HepG2 (cell line): ENCODE results near the gene ST3GAL2. TPM values are rescaled to one million over a fixed set of nuclear protein-coding genes. Genes with fewer than 3 reads are reported as not detected.

ENCODE experiments used
- BCL6 ChIP-seq: IDR thresholded peaks from 2 replicates; pipeline ENCODE4 v1.6.1; 2016; ENCODE audit warnings: missing genetic modification reagents, missing compliant biosample characterization
- FOXA3 ChIP-seq: IDR thresholded peaks from 2 replicates; pipeline ENCODE4 v1.6.1; 2016; ENCODE audit warnings: missing genetic modification reagents, missing compliant biosample characterization
- FOXK1 ChIP-seq: sonication (generic); formaldehyde crosslinking; IDR thresholded peaks from 2 replicates; pipeline ENCODE4 v1.4.0; 2020; ENCODE audit warnings: low read depth, missing genetic modification reagents, borderline replicate concordance
- KDM1A ChIP-seq: IDR thresholded peaks from 2 replicates; pipeline ENCODE4 v1.6.1; 2016; ENCODE audit warnings: missing compliant biosample characterization
- MED13 ChIP-seq: sonication (generic); formaldehyde crosslinking; IDR thresholded peaks from 2 replicates; pipeline ENCODE4 v1.5.0; 2020; ENCODE audit warnings: missing genetic modification reagents
- NFE2L2 ChIP-seq: fragments of 150-350 bp; IDR thresholded peaks from 2 replicates; pipeline ENCODE4 v1.6.1; 2014; ENCODE audit warnings: low read length
- SIN3A ChIP-seq: IDR thresholded peaks from 2 replicates; pipeline ENCODE4 v1.6.1; 2011; ENCODE audit warnings: low read depth, mild to moderate bottlenecking, control low read depth, low read length, borderline replicate concordance
- SRSF9 ChIP-seq: fragments of 200-400 bp; formaldehyde crosslinking; IDR thresholded peaks from 2 replicates; pipeline ENCODE4 v1.6.1; 2018; ENCODE audit warnings: borderline replicate concordance, mild to moderate bottlenecking, low read depth, low read length; ENCODE audit not compliant: insufficient read depth, poor library complexity, severe bottlenecking
- YEATS4 ChIP-seq: sonication (generic); formaldehyde crosslinking; IDR thresholded peaks from 2 replicates; pipeline ENCODE4 v1.4.0; 2020; ENCODE audit warnings: missing genetic modification reagents, borderline replicate concordance
- ZBTB7A ChIP-seq: sonication (generic); formaldehyde crosslinking; IDR thresholded peaks from 2 replicates; pipeline ENCODE4 v1.8.0; 2022; ENCODE audit warnings: mild to moderate bottlenecking, missing genetic modification reagents
- ZNF256 ChIP-seq: sonication (generic); formaldehyde crosslinking; conservative IDR thresholded peaks from 2 replicates; pipeline ENCODE4 v1.4.0; 2020; ENCODE audit warnings: missing genetic modification reagents
- ZNF292 ChIP-seq: sonication (generic); formaldehyde crosslinking; IDR thresholded peaks from 2 replicates; pipeline ENCODE4 v1.8.1; 2022; ENCODE audit warnings: mild to moderate bottlenecking, low read depth, missing genetic modification reagents, borderline replicate concordance
- ZNF350 ChIP-seq: sonication (generic); formaldehyde crosslinking; IDR thresholded peaks from 2 replicates; pipeline ENCODE4 v1.4.0; 2020; ENCODE audit warnings: mild to moderate bottlenecking, low read depth, missing genetic modification reagents, borderline replicate concordance
- ZNF576 ChIP-seq: sonication (generic); formaldehyde crosslinking; IDR thresholded peaks from 2 replicates; pipeline ENCODE4 v1.4.0; 2020; ENCODE audit warnings: mild to moderate bottlenecking, missing genetic modification reagents
- ZNF577 ChIP-seq: sonication (generic); formaldehyde crosslinking; IDR thresholded peaks from 2 replicates; pipeline ENCODE4 v1.4.0; 2020; ENCODE audit warnings: mild to moderate bottlenecking, low read depth, missing genetic modification reagents, borderline replicate concordance
- ZNF724P ChIP-seq: sonication (generic); formaldehyde crosslinking; IDR thresholded peaks from 2 replicates; pipeline ENCODE4 v1.8.0; 2022; ENCODE audit warnings: missing genetic modification reagents, borderline replicate concordance
- ZNF766 ChIP-seq: sonication (generic); formaldehyde crosslinking; IDR thresholded peaks from 2 replicates; pipeline ENCODE4 v1.5.0; 2020; ENCODE audit warnings: missing genetic modification reagents, borderline replicate concordance
- ZNF772 ChIP-seq: sonication (generic); formaldehyde crosslinking; IDR thresholded peaks from 2 replicates; pipeline ENCODE4 v1.5.0; 2020; ENCODE audit warnings: mild to moderate bottlenecking, missing genetic modification reagents
- ZNF788 ChIP-seq: sonication (generic); formaldehyde crosslinking; IDR thresholded peaks from 2 replicates; pipeline ENCODE4 v1.5.0; 2020; ENCODE audit warnings: mild to moderate bottlenecking, missing genetic modification reagents, borderline replicate concordance
- ZNF850 ChIP-seq: sonication (generic); formaldehyde crosslinking; conservative IDR thresholded peaks from 2 replicates; pipeline ENCODE4 v1.9.0; 2021; ENCODE audit warnings: mild to moderate bottlenecking, missing genetic modification reagents
- ZSCAN31 ChIP-seq: sonication (generic); formaldehyde crosslinking; IDR thresholded peaks from 2 replicates; pipeline ENCODE4 v1.5.0; 2020; ENCODE audit warnings: low read depth, mild to moderate bottlenecking, missing genetic modification reagents
- polyA plus RNA-seq, 8 experiments: library from polyadenylated mRNA; depleted of rRNA in 3 of 8; stranded (reverse) in 7 of 8; unstranded in 1 of 8; fragments of >200 nt; fragmentation: Illumina TruSeq in 4 of 8; extraction: Trizol in 4 of 8; gene quantifications; 2 replicates each; pipeline versions ENCODE4 v1.2.1 to v1.2.3, GENCODE V29; 2011 to 2016; ENCODE audit warnings: low read depth in 4 of 8, missing spikeins in 1 of 8, mixed read lengths in 1 of 8; ENCODE audit not compliant: insufficient read depth in 1 of 8
- total RNA-seq, 5 experiments: library from RNA; depleted of rRNA; stranded (reverse); fragments of >200 nt; fragmentation: Illumina TruSeq; extraction: Trizol; gene quantifications; 2 replicates each; pipeline ENCODE4 v1.2.3, GENCODE V29; 2016; ENCODE audit warnings: low read depth in 1 of 5
- TF ChIP-seq, protein P1 (sequence below): sonication (generic); formaldehyde crosslinking; conservative IDR thresholded peaks from 2 replicates; pipeline ENCODE4 v1.4.0; 2020; ENCODE audit warnings: mild to moderate bottlenecking, missing genetic modification reagents, moderate library complexity
- TF ChIP-seq, protein P2 (sequence below): sonication (generic); formaldehyde crosslinking; IDR thresholded peaks from 2 replicates; pipeline ENCODE4 v1.5.1; 2020; ENCODE audit warnings: mild to moderate bottlenecking, missing genetic modification reagents, moderate library complexity

ST3GAL2 gene
- total and polyA plus RNA-seq, 2 of the 13 experiments (the other 11 are each of a cell fraction or from before 2014, with no cell fraction given): 16.3 to 24.9 TPM

DNA sequence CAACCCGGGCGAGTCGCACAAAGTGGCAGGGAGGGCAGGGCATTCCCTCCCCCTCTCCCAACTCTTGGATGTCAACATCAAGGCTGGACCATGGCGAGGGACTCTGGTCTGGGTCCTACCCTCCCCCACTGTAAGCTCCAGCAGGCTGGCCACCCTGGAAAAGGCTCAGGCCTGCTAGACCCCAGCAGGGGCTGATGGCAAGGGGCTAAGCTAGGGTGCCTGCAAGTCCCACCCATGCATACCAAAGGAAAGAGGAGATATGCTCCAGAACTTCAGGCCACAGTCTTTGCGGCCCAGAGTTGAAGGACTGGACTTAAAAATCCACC, 19.9 kb downstream of the ST3GAL2 start (continued):
- TF ChIP-seq ZNF577 (CRISPR knock-in tag) (no peak), ZNF724P (no peak), ZBTB7A (CRISPR knock-in tag) (no peak), KDM1A (no peak), ZNF766 (no peak), YEATS4 (CRISPR knock-in tag) (no peak), ZNF772 (no peak), ZNF576 (no peak), ZSCAN31 (CRISPR knock-in tag) (no peak; the same call in 1 of the 2 replicates), ZNF850 (CRISPR knock-in tag) (no peak), ZNF292 (CRISPR knock-in tag) (no peak), BCL6 (no peak), ZNF788 (no peak; the same call in 1 of the 2 replicates), MED13 (CRISPR knock-in tag) (no peak), SRSF9 (no peak), FOXK1 (CRISPR knock-in tag) (no peak), ZNF256 (CRISPR knock-in tag) (no peak), SIN3A (no peak), NFE2L2 (no peak), FOXA3 (CRISPR knock-in tag) (peak; percentile 35; the same call in 1 of the 2 replicates), ZNF350 (CRISPR knock-in tag) (0 out of 2 replicates have a peak, but pooled peaks have one; percentile 21)
- TF ChIP-seq, protein P1, sequence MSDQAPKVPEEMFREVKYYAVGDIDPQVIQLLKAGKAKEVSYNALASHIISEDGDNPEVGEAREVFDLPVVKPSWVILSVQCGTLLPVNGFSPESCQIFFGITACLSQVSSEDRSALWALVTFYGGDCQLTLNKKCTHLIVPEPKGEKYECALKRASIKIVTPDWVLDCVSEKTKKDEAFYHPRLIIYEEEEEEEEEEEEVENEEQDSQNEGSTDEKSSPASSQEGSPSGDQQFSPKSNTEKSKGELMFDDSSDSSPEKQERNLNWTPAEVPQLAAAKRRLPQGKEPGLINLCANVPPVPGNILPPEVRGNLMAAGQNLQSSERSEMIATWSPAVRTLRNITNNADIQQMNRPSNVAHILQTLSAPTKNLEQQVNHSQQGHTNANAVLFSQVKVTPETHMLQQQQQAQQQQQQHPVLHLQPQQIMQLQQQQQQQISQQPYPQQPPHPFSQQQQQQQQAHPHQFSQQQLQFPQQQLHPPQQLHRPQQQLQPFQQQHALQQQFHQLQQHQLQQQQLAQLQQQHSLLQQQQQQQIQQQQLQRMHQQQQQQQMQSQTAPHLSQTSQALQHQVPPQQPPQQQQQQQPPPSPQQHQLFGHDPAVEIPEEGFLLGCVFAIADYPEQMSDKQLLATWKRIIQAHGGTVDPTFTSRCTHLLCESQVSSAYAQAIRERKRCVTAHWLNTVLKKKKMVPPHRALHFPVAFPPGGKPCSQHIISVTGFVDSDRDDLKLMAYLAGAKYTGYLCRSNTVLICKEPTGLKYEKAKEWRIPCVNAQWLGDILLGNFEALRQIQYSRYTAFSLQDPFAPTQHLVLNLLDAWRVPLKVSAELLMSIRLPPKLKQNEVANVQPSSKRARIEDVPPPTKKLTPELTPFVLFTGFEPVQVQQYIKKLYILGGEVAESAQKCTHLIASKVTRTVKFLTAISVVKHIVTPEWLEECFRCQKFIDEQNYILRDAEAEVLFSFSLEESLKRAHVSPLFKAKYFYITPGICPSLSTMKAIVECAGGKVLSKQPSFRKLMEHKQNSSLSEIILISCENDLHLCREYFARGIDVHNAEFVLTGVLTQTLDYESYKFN (CRISPR knock-in tag): peak; percentile 57
- TF ChIP-seq, protein P2, sequence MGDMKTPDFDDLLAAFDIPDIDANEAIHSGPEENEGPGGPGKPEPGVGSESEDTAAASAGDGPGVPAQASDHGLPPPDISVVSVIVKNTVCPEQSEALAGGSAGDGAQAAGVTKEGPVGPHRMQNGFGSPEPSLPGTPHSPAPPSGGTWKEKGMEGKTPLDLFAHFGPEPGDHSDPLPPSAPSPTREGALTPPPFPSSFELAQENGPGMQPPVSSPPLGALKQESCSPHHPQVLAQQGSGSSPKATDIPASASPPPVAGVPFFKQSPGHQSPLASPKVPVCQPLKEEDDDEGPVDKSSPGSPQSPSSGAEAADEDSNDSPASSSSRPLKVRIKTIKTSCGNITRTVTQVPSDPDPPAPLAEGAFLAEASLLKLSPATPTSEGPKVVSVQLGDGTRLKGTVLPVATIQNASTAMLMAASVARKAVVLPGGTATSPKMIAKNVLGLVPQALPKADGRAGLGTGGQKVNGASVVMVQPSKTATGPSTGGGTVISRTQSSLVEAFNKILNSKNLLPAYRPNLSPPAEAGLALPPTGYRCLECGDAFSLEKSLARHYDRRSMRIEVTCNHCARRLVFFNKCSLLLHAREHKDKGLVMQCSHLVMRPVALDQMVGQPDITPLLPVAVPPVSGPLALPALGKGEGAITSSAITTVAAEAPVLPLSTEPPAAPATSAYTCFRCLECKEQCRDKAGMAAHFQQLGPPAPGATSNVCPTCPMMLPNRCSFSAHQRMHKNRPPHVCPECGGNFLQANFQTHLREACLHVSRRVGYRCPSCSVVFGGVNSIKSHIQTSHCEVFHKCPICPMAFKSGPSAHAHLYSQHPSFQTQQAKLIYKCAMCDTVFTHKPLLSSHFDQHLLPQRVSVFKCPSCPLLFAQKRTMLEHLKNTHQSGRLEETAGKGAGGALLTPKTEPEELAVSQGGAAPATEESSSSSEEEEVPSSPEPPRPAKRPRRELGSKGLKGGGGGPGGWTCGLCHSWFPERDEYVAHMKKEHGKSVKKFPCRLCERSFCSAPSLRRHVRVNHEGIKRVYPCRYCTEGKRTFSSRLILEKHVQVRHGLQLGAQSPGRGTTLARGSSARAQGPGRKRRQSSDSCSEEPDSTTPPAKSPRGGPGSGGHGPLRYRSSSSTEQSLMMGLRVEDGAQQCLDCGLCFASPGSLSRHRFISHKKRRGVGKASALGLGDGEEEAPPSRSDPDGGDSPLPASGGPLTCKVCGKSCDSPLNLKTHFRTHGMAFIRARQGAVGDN (CRISPR knock-in tag): peak; percentile 64
